H9 (cell line): ENCODE data around the gene TSC2. TPM values are rescaled to one million over a fixed set of nuclear protein-coding genes. Genes with fewer than 3 reads are reported as not detected.

Source experiments
- DNase-seq: peaks from one replicate; pipeline ENCODE4 v3.0.0-alpha.2; 2017
- H2AFZ ChIP-seq: one replicate; pipeline ENCODE4 v1.6.1; 2013; ENCODE audit warnings: mild to moderate bottlenecking, low read length, control low read depth, moderate library complexity
- H2AK5ac ChIP-seq: 2 replicates; pipeline ENCODE4 v1.6.1; 2013; ENCODE audit warnings: low read length, control low read depth, mixed read lengths; ENCODE audit not compliant: insufficient read length
- H2BK120ac ChIP-seq: one replicate; pipeline ENCODE4 v1.6.1; 2013; ENCODE audit warnings: low read depth, mild to moderate bottlenecking, low read length, control low read depth, inconsistent platforms; ENCODE audit not compliant: poor library complexity, severe bottlenecking
- H2BK12ac ChIP-seq: 2 replicates; pipeline ENCODE4 v1.6.1; 2013; ENCODE audit warnings: low read length, control low read depth, mixed read lengths, low read depth; ENCODE audit not compliant: insufficient read length
- H2BK15ac ChIP-seq: 2 replicates; pipeline ENCODE4 v1.6.1; 2013; ENCODE audit warnings: low read depth, low read length, control low read depth
- H2BK20ac ChIP-seq: one replicate; pipeline ENCODE4 v1.6.1; 2013; ENCODE audit warnings: low read depth, mild to moderate bottlenecking, low read length, control low read depth, inconsistent platforms; ENCODE audit not compliant: poor library complexity, severe bottlenecking
- H2BK5ac ChIP-seq: 2 replicates; pipeline ENCODE4 v1.6.1; 2013; ENCODE audit warnings: low read length, control low read depth, mixed read lengths; ENCODE audit not compliant: insufficient read length
- H3K14ac ChIP-seq: 2 replicates; pipeline ENCODE4 v1.6.1; 2013; ENCODE audit warnings: low read length, control low read depth; ENCODE audit not compliant: insufficient read depth
- H3K18ac ChIP-seq: 2 replicates; pipeline ENCODE4 v1.6.1; 2013; ENCODE audit warnings: low read depth, mild to moderate bottlenecking, mixed read lengths, low read length, control low read depth; ENCODE audit not compliant: insufficient read length
- H3K23ac ChIP-seq: 2 replicates; pipeline ENCODE4 v1.6.1; 2013; ENCODE audit warnings: low read length, control low read depth, mixed read lengths, low read depth; ENCODE audit not compliant: insufficient read length
- H3K23me2 ChIP-seq: 2 replicates; pipeline ENCODE4 v1.6.1; 2013; ENCODE audit warnings: low read depth, mild to moderate bottlenecking, mixed read lengths, low read length, control low read depth; ENCODE audit not compliant: insufficient read length, poor library complexity, severe bottlenecking
- H3K27ac ChIP-seq: 2 replicates; pipeline ENCODE4 v1.5.1; 2013; ENCODE audit warnings: low read length, control low read depth, mixed read lengths, low read depth; ENCODE audit not compliant: insufficient read length
- H3K27me3 ChIP-seq: 2 replicates; pipeline ENCODE4 v1.6.1; 2013; ENCODE audit warnings: low read length, control low read depth, inconsistent platforms; ENCODE audit not compliant: insufficient read depth
- H3K4ac ChIP-seq: 2 replicates; pipeline ENCODE4 v1.6.1; 2013; ENCODE audit warnings: low read depth, mild to moderate bottlenecking, control low read depth, inconsistent platforms, low read length, moderate library complexity
- H3K4me1 ChIP-seq: 2 replicates; pipeline ENCODE4 v1.6.1; 2013; ENCODE audit warnings: low read length, control low read depth, inconsistent platforms; ENCODE audit not compliant: insufficient read depth
- H3K4me2 ChIP-seq: 2 replicates; pipeline ENCODE4 v1.6.1; 2013; ENCODE audit warnings: low read length, control low read depth, mixed read lengths; ENCODE audit not compliant: insufficient read length, insufficient read depth
- H3K56ac ChIP-seq: 2 replicates; pipeline ENCODE4 v1.6.1; 2013; ENCODE audit warnings: low read depth, mild to moderate bottlenecking, mixed read lengths, low read length, control low read depth; ENCODE audit not compliant: insufficient read length
- H3K79me1 ChIP-seq: 2 replicates; pipeline ENCODE4 v1.6.1; 2013; ENCODE audit warnings: low read depth, mild to moderate bottlenecking, moderate library complexity, low read length, control low read depth, inconsistent platforms; ENCODE audit not compliant: insufficient read depth, poor library complexity, severe bottlenecking
- H3K79me2 ChIP-seq: 2 replicates; pipeline ENCODE4 v1.6.1; 2013; ENCODE audit warnings: low read length, control low read depth, inconsistent platforms; ENCODE audit not compliant: insufficient read depth
- H3K9ac ChIP-seq: 2 replicates; pipeline ENCODE4 v1.6.1; 2013; ENCODE audit warnings: low read length, control low read depth, mixed read lengths; ENCODE audit not compliant: insufficient read length; ENCODE audit errors: extremely low read depth
- H3K9me3 ChIP-seq: one replicate; pipeline ENCODE4 v1.6.1; 2013; ENCODE audit warnings: low read depth, low read length, inconsistent platforms; ENCODE audit not compliant: control insufficient read depth
- H3T11ph ChIP-seq: one replicate; pipeline ENCODE4 v1.6.1; 2013; ENCODE audit warnings: mild to moderate bottlenecking, low read length, control low read depth, inconsistent platforms
- H4K20me1 ChIP-seq: one replicate; pipeline ENCODE4 v1.6.1; 2013; ENCODE audit not compliant: control insufficient read depth, insufficient read length, insufficient read depth
- H4K5ac ChIP-seq: 2 replicates; pipeline ENCODE4 v1.6.1; 2013; ENCODE audit warnings: low read depth, mild to moderate bottlenecking, mixed read lengths, low read length, control low read depth; ENCODE audit not compliant: insufficient read length
- H4K8ac ChIP-seq: replicated peaks from 2 replicates; pipeline ENCODE4 v1.6.1; 2013; ENCODE audit warnings: low read length, control low read depth, mixed read lengths, low read depth; ENCODE audit not compliant: insufficient read length
- H4K91ac ChIP-seq: 2 replicates; pipeline ENCODE4 v1.6.1; 2013; ENCODE audit warnings: low read depth, mild to moderate bottlenecking, moderate library complexity, mixed read lengths, low read length, control low read depth; ENCODE audit not compliant: insufficient read length
- H3K27ac Mint-ChIP-seq, 3 experiments: 2 replicates in 2 of 3; 3 replicates in 1 of 3; pipeline ENCODE4 v1.8.0; 2020 to 2021; ENCODE audit warnings: mixed read lengths in 3 of 3, mild to moderate bottlenecking in 1 of 3, moderate library complexity in 1 of 3
- H3K27me3 Mint-ChIP-seq: 2 replicates; pipeline ENCODE4 v1.8.0; 2021; ENCODE audit warnings: low read depth, mild to moderate bottlenecking, moderate library complexity, mixed read lengths
- H3K36me3 Mint-ChIP-seq, 3 experiments: 2 replicates in 2 of 3; 3 replicates in 1 of 3; pipeline ENCODE4 v1.8.0; 2020 to 2021; ENCODE audit warnings: low read depth in 3 of 3, mixed read lengths in 3 of 3; ENCODE audit not compliant: insufficient read depth in 1 of 3
- H3K4me1 Mint-ChIP-seq, 2 experiments: 2 replicates each; pipeline ENCODE4 v1.8.0; 2020; ENCODE audit warnings: mixed read lengths in 2 of 2
- H3K4me3 Mint-ChIP-seq, 2 experiments: 2 replicates in 1 of 2; 3 replicates in 1 of 2; pipeline ENCODE4 v1.8.0; 2020 to 2021; ENCODE audit warnings: mild to moderate bottlenecking in 2 of 2, mixed read lengths in 2 of 2, moderate library complexity in 1 of 2
- H3K9me3 Mint-ChIP-seq, 2 experiments: 2 replicates in 1 of 2; 3 replicates in 1 of 2; pipeline ENCODE4 v1.8.0; 2020; ENCODE audit warnings: mild to moderate bottlenecking in 2 of 2, mixed read lengths in 2 of 2, moderate library complexity in 1 of 2
- WGBS: extraction: QIAGEN DNeasy Blood & Tissue Kit; methylation state at CpG from one replicate; pipeline ENCODE4 v1.1.7; 2013; ENCODE audit warnings: missing lambda C conversion rate, low lambda C conversion rate, mixed read lengths; ENCODE audit not compliant: insufficient read length; ENCODE audit errors: extremely low coverage; 5-methylcytosine and 5-hydroxymethylcytosine counted together
- total RNA-seq: library from RNA; stranded (reverse); gene quantifications from 2 replicates; pipeline ENCODE4 v1.2.1, GENCODE V29; 2021
- TF ChIP-seq, protein P1 (sequence below): fragments of 200-600 bp; sonication (generic); conservative IDR thresholded peaks from 3 replicates; pipeline ENCODE4 v1.8.0; 2021; ENCODE audit warnings: antibody characterized with exemption, mild to moderate bottlenecking

The TSC2 gene
- total RNA-seq, 1 experiment from 2014 or later, result 122 TPM

- no peaks in the 10 kb centered on the region for H3K27me3 ChIP-seq
- H2BK20ac ChIP-seq, result no peak overlapping the region
- no peak overlapping the region for H2AFZ ChIP-seq
- H4K8ac ChIP-seq, result no peak overlapping the region
- H3K9me3 Mint-ChIP-seq, result no peaks in the 10 kb centered on the region
- H3K27ac ChIP-seq, result no peak overlapping the region
- no peak overlapping the region for H2BK5ac ChIP-seq
- no peak for DNase-seq
- no peak overlapping the region for H2BK120ac ChIP-seq
- no peak overlapping the region for H4K5ac ChIP-seq
- H3K79me1 ChIP-seq, result no peaks in the 10 kb centered on the region
- no peak overlapping the region for H2AK5ac ChIP-seq
- H3K18ac ChIP-seq, result no peak overlapping the region
- WGBS, result no CpG with 5 or more reads among the region's 11 CpGs
- H3K23me2 ChIP-seq, result peaks cover 3% of the 10 kb centered on the region
- H3K56ac ChIP-seq, result no peak overlapping the region
- no peaks in the 10 kb centered on the region for H3K4me1 Mint-ChIP-seq
- no peak overlapping the region for H4K91ac ChIP-seq
- H3K4me3 Mint-ChIP-seq, result no peak overlapping the region
- H2BK15ac ChIP-seq, result no peak overlapping the region
- H3K9ac ChIP-seq, result no peak overlapping the region
- TF ChIP-seq, protein P1, sequence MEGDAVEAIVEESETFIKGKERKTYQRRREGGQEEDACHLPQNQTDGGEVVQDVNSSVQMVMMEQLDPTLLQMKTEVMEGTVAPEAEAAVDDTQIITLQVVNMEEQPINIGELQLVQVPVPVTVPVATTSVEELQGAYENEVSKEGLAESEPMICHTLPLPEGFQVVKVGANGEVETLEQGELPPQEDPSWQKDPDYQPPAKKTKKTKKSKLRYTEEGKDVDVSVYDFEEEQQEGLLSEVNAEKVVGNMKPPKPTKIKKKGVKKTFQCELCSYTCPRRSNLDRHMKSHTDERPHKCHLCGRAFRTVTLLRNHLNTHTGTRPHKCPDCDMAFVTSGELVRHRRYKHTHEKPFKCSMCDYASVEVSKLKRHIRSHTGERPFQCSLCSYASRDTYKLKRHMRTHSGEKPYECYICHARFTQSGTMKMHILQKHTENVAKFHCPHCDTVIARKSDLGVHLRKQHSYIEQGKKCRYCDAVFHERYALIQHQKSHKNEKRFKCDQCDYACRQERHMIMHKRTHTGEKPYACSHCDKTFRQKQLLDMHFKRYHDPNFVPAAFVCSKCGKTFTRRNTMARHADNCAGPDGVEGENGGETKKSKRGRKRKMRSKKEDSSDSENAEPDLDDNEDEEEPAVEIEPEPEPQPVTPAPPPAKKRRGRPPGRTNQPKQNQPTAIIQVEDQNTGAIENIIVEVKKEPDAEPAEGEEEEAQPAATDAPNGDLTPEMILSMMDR, result no peak
- no peak overlapping the region for H2BK12ac ChIP-seq
- no peak overlapping the region for H3K4me2 ChIP-seq
- H3K27me3 Mint-ChIP-seq, result no peaks in the 10 kb centered on the region
- no peak overlapping the region for H3T11ph ChIP-seq
- H3K14ac ChIP-seq, result no peak overlapping the region
- no peak overlapping the region for H3K4ac ChIP-seq
- H3K4me1 ChIP-seq, result no peaks in the 10 kb centered on the region
- peaks cover 10 to 56% (median 30%) of the 10 kb centered on the region in 3 experiments; a peak in 6 of 7 replicates for H3K36me3 Mint-ChIP-seq
- H3K23ac ChIP-seq, result no peak overlapping the region
- no peaks in the 10 kb centered on the region for H3K79me2 ChIP-seq
- H4K20me1 ChIP-seq, result no peaks in the 10 kb centered on the region
- H3K9me3 ChIP-seq, result no peaks in the 10 kb centered on the region
- H3K27ac Mint-ChIP-seq, result no peak overlapping the region
These were observed 18.4 kb downstream of the TSC2 start for GRCh38 chr16:2066139-2066538.
